Measurements from ENCODE around the gene SERTAD2. TPM values are rescaled to one million over a fixed set of nuclear protein-coding genes. Genes with fewer than 3 reads are reported as not detected.
A peak's percentile ranks its signal among the peaks of the same experiment; 100 is the strongest.

SERTAD2 gene
- total RNA-seq, 1 experiment from 2014 or later: 3.5 TPM

GRCh38 chr2:64602436-64602835, 51.3 kb downstream of the SERTAD2 start:
- in situ Hi-C loops (cut with HindIII; ENCODE audit: low pct_unique_long_range_greater_than_20kb, low sequenced_read_pairs): no loop called here

GRCh38 chr2:64601785-64602391, 51.8 kb downstream of the SERTAD2 start:
- DNase-seq (ENCODE audit: low read depth): no peak
- in situ Hi-C loops (cut with HindIII; ENCODE audit: low pct_unique_long_range_greater_than_20kb, low sequenced_read_pairs): no loop called here

More at GRCh38 chr2:64602436-64602835, 51.3 kb downstream of the SERTAD2 start:
- DNase-seq (ENCODE audit: low read depth): no peak

GRCh38 chr2:64601034-64601754, 52.5 kb downstream of the SERTAD2 start:
- no peak for DNase-seq (ENCODE audit: low read depth)
- in situ Hi-C loops (cut with HindIII; ENCODE audit: low pct_unique_long_range_greater_than_20kb, low sequenced_read_pairs): no loop called here

- DNase-seq (ENCODE audit: low read depth): no peak
- in situ Hi-C loops (cut with HindIII; ENCODE audit: low pct_unique_long_range_greater_than_20kb, low sequenced_read_pairs): no loop called here
These were observed 54.2 kb downstream of the SERTAD2 start for GRCh38 chr2:64599469-64599868.

GRCh38 chr2:64598226-64598625, 55.5 kb downstream of the SERTAD2 start:
- in situ Hi-C loops (cut with HindIII; ENCODE audit: low pct_unique_long_range_greater_than_20kb, low sequenced_read_pairs): no loop called here

GRCh38 chr2:64595397-64596176, 58.1 kb downstream of the SERTAD2 start:
- DNase-seq (ENCODE audit: low read depth): no peak
- in situ Hi-C loops (cut with HindIII; ENCODE audit: low pct_unique_long_range_greater_than_20kb, low sequenced_read_pairs): no loop called here

More at GRCh38 chr2:64598226-64598625, 55.5 kb downstream of the SERTAD2 start:
- DNase-seq (ENCODE audit: low read depth): no peak

- peak; percentile 60 for DNase-seq (ENCODE audit: low read depth)
- in situ Hi-C loops (cut with HindIII; ENCODE audit: low pct_unique_long_range_greater_than_20kb, low sequenced_read_pairs): no loop called here
These were observed 59.3 kb downstream of the SERTAD2 start for GRCh38 chr2:64594226-64594989.

GRCh38 chr2:64593035-64593655, 60.6 kb downstream of the SERTAD2 start:
- in situ Hi-C loops (cut with HindIII; ENCODE audit: low pct_unique_long_range_greater_than_20kb, low sequenced_read_pairs): no loop called here
- no peak for DNase-seq (ENCODE audit: low read depth)

GRCh38 chr2:64591188-64591587, 62.5 kb downstream of the SERTAD2 start:
- in situ Hi-C loops (cut with HindIII; ENCODE audit: low pct_unique_long_range_greater_than_20kb, low sequenced_read_pairs): no loop called here
- DNase-seq (ENCODE audit: low read depth): no peak

- no peak for DNase-seq (ENCODE audit: low read depth)
- in situ Hi-C loops (cut with HindIII; ENCODE audit: low pct_unique_long_range_greater_than_20kb, low sequenced_read_pairs): no loop called here
These were observed 66.2 kb downstream of the SERTAD2 start for GRCh38 chr2:64587561-64587960.

GRCh38 chr2:64586883-64587481, 66.7 kb downstream of the SERTAD2 start:
- in situ Hi-C loops (cut with HindIII; ENCODE audit: low pct_unique_long_range_greater_than_20kb, low sequenced_read_pairs): no loop called here
- peak; percentile 52 for DNase-seq (ENCODE audit: low read depth)

GRCh38 chr2:64586054-64586453, 67.7 kb downstream of the SERTAD2 start:
- in situ Hi-C loops (cut with HindIII; ENCODE audit: low pct_unique_long_range_greater_than_20kb, low sequenced_read_pairs): no loop called here
- no peak for DNase-seq (ENCODE audit: low read depth)

- in situ Hi-C loops (cut with HindIII; ENCODE audit: low pct_unique_long_range_greater_than_20kb, low sequenced_read_pairs): no loop called here
- no peak for DNase-seq (ENCODE audit: low read depth)
These were observed 70.9 kb downstream of the SERTAD2 start for GRCh38 chr2:64582774-64583340.

GRCh38 chr2:64581777-64582539, 71.8 kb downstream of the SERTAD2 start:
- in situ Hi-C loops (cut with HindIII; ENCODE audit: low pct_unique_long_range_greater_than_20kb, low sequenced_read_pairs): no loop called here
- no peak for DNase-seq (ENCODE audit: low read depth)
